Skeletal muscle satellite cell (primary cell): ENCODE measurements around the gene PTPRN.

Source experiments
- H3K27me3 ChIP-seq: 2 replicates; pipeline ENCODE4 v1.7.0; 2013; ENCODE audit warnings: low read length; ENCODE audit not compliant: control insufficient read depth, insufficient read depth
- H3K36me3 ChIP-seq: 2 replicates; pipeline ENCODE4 v1.7.0; 2013; ENCODE audit warnings: mild to moderate bottlenecking, control low read depth, low read length; ENCODE audit not compliant: insufficient read depth
- H3K4me1 ChIP-seq: 2 replicates; pipeline ENCODE4 v1.7.0; 2013; ENCODE audit warnings: low read length; ENCODE audit not compliant: control insufficient read depth, insufficient read depth
- H3K4me2 ChIP-seq: 2 replicates; pipeline ENCODE4 v1.7.0; 2013; ENCODE audit warnings: mild to moderate bottlenecking, low read length
- H3K4me3 ChIP-seq: 2 replicates; pipeline ENCODE4 v1.7.0; 2013; ENCODE audit warnings: low read length
- H3K9ac ChIP-seq: 2 replicates; pipeline ENCODE4 v1.7.0; 2013; ENCODE audit warnings: mild to moderate bottlenecking, low read depth, low read length, moderate library complexity
- H3K9me3 ChIP-seq: replicated peaks from 2 replicates; pipeline ENCODE4 v1.7.0; 2013; ENCODE audit warnings: mild to moderate bottlenecking, control low read depth, low read length

PTPRN gene

DNA sequence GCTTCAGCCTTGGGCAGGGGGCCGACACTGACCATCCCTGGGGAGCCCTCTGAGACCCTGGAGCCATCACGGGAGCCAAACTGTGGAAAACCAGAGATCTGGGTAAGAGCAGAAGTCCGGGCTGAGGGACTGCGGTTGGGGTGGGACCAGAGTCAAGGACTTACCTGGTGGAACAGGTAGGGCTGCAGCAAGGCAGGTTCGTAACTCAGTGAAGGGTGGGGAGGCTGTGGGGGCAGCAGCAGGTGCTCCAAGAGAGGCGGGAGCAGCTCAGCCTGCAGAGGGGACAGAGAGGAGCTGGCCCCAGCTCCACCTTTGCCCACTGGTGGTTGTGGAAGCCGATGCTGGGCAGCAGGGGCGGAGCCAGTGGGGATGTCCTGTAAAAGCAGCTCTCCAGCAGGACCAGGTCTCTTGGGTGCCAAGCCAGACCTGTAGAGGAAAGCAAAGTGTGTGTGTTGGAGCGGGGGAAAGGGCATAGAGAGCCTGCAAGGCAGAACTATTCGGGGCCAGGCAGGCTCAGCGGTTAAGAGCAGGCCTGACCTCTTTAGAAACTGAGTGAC lies 6.7 kb downstream of the PTPRN start:
- Histone ChIP-seq H3K4me1 (no peaks in the 10 kb centered on the region), H3K4me2 (no peak overlapping the region), H3K9ac (no peak overlapping the region), H3K4me3 (no peak overlapping the region), H3K9me3 (no peaks in the 10 kb centered on the region), H3K36me3 (no peaks in the 10 kb centered on the region), H3K27me3 (peaks cover 60% of the 10 kb centered on the region)

DNA sequence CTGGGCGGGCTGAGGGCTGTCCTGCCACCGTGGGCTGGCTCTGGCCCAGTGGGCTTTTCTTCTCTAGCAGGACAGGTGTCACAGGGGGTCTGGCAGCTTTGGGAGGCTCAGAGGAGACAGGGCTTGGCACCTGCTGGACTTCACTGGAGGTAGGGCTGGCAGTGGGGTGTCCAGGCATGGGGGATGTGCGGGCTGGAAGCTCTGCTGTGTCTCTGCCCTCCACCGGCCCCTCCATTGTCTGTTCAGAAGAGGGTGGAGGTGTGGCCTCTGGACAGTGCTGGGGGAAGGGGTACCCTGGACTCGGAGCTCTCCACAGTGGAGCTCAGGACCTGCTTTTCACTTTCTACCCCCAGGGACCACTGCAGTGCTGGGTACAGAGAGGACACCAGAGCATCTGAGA lies 9.2 kb downstream of the PTPRN start:
- Histone ChIP-seq H3K27me3 (peaks cover 57% of the 10 kb centered on the region), H3K4me3 (no peak overlapping the region), H3K4me2 (no peak overlapping the region), H3K36me3 (no peaks in the 10 kb centered on the region), H3K4me1 (no peaks in the 10 kb centered on the region), H3K9me3 (no peaks in the 10 kb centered on the region), H3K9ac (no peak overlapping the region)

DNA sequence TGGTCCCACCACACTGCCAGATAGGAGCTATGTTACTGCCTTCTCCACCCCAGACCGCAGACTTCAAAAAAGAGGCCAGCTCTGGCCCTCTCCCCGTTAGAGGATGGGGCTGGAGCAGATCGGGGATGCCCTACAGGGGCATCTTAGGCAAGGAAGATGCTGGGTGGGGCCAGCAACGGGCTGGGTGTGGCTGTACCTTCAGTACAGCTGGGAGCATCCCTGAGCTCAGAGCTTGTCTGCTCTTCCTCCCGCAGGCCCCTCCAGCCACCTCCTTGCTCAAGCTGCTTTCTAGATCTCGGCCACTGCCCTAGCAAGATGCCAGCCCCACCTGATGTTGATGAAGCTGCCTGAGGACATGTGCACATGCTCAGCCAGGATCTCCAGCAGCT lies 9.8 kb downstream of the PTPRN start:
- Histone ChIP-seq H3K27me3 (peaks cover 51% of the 10 kb centered on the region), H3K36me3 (no peaks in the 10 kb centered on the region), H3K4me1 (peaks cover 2% of the 10 kb centered on the region), H3K4me3 (no peak overlapping the region), H3K9ac (no peak overlapping the region), H3K4me2 (no peak overlapping the region), H3K9me3 (no peaks in the 10 kb centered on the region)

DNA sequence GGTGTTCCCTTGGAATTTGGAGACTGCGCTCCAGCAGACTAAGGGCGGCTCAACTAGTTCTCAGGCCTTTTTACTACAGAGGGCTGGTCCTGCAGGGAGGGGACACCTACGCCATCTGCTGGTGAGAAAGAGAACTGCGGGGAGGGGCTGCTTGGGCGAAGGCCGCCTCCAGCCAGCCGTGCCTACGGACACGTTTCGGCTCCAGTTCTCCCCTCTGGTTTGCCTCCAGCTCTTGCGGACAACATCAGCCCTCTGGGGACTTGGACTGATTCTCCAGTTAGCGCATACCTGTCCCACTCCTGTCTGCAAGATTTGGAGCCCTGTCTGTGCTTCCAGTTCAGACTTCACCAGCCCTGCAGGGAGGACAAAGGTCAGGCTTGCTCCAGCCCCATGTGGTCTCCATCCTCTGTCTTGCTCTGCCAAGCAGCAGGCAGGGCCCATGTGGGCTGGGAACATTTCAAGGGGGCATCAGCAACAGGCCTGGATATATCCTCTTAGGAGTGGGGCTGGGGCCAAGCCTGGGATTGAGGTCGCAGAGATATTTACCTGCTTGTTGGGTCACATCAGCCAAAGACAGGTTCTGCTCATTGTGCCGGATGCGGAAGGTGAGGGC lies 10.3 kb downstream of the PTPRN start:
- H3K27me3 ChIP-seq = peaks cover 49% of the 10 kb centered on the region
- H3K4me3 ChIP-seq = no peak overlapping the region
- H3K4me1 ChIP-seq = peaks cover 7% of the 10 kb centered on the region
- no peak overlapping the region for H3K9ac ChIP-seq
- H3K36me3 ChIP-seq = no peaks in the 10 kb centered on the region
- H3K4me2 ChIP-seq = no peak overlapping the region
- H3K9me3 ChIP-seq = no peaks in the 10 kb centered on the region

DNA sequence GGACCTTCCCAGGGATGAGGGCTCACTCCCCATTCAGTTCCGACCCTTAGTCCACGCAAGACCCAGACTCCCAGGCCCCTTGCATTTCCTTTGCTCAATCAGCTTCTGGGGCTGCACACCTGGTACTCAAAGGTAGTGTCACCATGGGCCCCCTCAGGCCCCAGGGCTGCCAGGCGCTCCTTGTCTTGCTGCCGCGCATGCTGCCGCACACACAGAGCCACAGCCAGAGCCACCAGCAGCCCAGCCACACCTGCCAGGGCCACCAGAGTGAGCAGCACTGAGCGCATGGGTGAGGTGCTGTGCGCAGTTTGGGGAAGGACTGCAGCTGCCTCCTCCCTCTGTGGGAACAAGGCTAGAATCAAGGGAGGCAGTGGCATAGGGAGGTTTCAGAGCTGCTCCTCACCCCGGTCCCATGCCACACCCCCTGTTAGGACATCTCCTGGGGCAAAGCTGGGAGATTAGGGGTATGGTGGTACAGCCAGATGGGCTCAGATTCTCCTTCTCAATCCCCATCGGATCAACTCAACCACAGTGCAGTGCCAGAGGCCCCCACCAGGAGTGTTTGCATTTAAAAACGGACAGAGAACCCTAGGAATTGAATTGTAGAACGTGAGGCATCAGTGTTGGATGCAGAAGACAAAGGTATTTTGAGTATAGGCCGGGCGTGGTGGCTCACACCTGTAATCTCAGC lies 11.3 kb downstream of the PTPRN start:
- H3K27me3 ChIP-seq = peaks cover 40% of the 10 kb centered on the region
- H3K4me1 ChIP-seq = peaks cover 8% of the 10 kb centered on the region
- H3K4me2 ChIP-seq = no peak overlapping the region
- H3K9me3 ChIP-seq = no peaks in the 10 kb centered on the region
- no peak overlapping the region for H3K4me3 ChIP-seq
- no peaks in the 10 kb centered on the region for H3K36me3 ChIP-seq
- H3K9ac ChIP-seq = no peak overlapping the region

DNA sequence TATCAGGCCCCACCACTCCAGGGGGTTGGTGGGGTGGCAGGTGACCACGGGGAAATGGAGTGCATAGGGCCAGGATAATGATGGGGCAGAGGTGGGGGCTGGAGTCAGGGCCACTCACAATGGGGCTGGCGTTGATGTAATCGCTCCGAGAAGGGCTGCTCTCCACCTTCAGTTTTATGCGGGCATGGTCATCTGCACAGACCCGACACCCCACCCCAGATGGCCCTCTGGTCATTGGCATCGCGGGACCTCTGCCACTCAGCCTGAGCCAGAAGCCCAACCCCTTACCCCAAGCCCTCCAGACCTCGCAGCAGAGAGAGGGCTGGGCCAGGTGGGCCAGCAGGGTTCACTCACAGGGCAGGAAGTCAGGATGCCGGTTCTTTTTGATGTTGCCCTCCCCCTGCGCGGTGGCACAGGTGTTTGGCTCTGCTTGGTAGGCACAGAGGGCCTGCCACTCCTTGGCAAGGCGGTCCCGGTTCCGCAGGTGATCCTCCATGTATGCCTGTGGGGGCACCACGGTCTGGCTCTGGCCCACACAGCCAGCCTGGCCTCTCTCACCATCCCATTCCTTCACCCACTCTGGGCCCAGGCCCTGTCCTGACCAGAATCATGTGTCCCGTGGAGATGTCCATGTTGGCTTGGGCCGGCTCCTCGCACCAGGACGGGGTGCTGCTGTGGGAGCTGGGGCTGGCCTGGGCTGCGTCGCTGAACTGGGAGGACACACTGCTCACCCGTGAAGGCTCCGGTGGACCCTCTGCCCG lies 12.4 kb downstream of the PTPRN start:
- Histone ChIP-seq H3K4me2 (no peak overlapping the region), H3K4me3 (no peak overlapping the region), H3K27me3 (peaks cover 29% of the 10 kb centered on the region), H3K9ac (no peak overlapping the region), H3K36me3 (no peaks in the 10 kb centered on the region), H3K9me3 (no peaks in the 10 kb centered on the region), H3K4me1 (peaks cover 8% of the 10 kb centered on the region)

DNA sequence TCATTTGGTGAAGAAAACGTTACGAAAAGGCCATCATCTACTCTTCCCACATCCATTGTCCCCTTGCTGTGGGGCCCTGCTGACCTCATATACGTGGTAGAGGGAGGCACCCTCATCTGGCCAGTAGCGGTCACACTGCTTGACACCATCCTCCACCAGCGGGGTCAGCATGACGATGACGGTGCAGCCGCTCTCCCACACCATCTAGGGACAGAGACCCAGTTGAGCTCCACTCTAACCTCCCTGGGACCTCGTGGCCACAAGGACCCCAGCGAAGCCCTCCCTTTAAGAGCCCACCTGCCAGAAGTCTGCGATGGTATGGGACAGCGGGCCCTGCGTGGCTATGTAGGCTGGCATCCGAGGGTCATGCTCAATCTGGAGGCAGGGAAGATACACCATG lies 13.1 kb downstream of the PTPRN start:
- peaks cover 22% of the 10 kb centered on the region for H3K27me3 ChIP-seq
- H3K9me3 ChIP-seq = no peaks in the 10 kb centered on the region
- H3K36me3 ChIP-seq = no peaks in the 10 kb centered on the region
- no peak overlapping the region for H3K9ac ChIP-seq
- H3K4me1 ChIP-seq = peaks cover 8% of the 10 kb centered on the region
- H3K4me2 ChIP-seq = no peak overlapping the region
- no peak overlapping the region for H3K4me3 ChIP-seq

DNA sequence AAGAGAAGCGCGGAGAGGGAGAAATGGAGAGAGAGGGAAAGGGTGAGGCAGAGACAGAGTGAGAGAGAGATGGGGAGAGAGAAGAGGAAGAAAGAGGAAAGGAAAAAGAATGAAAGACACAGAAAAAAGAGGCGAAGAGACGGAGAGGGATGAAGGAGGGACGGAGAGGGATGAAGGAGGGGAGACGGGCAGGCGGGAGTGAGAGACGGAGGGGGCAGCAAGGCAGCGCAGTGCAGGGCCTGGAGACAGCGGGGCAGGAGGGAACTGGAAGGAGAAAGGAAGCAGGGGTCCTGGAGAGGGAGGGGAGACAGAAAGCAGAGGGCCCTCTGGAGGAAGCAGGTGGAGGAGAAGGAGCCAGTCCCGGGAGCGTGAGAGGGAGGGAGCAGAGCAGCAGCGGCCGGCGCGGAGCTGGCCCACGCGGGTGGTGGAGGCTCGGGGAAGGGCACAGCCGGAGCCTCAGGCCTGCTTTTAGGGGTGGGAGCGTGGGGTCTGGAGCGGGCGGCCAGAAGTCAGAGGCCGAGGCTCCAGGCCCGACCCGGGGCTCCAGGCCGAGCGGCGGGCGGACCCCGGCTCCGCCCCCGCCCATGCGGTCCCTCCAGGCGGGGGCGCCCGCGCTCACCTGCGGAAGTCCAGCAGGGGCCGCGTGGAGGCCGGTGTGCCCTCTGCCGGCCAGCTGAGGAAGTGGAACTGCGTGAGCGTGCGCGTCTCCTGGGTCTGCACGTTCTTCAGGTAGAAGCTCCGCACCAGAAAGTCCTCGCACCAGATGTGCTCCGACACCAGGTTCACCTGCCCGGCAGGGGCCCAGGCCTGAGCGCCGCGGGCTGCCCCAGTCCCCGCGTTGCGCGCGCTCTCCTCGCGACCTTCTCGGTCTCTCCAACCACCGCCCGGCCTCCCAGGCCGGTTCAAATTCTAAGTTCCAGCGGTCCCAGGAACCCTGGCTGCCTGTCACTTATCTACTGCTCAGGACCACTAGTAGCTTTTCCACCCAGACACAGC lies 14.5 kb downstream of the PTPRN start:
- no peaks in the 10 kb centered on the region for H3K36me3 ChIP-seq
- H3K9ac ChIP-seq = peak overlapping the region; percentile 74
- peak overlapping the region; percentile 96 for H3K4me2 ChIP-seq
- H3K4me3 ChIP-seq = peak overlapping the region; percentile 77
- peaks cover 14% of the 10 kb centered on the region for H3K4me1 ChIP-seq
- H3K9me3 ChIP-seq = no peaks in the 10 kb centered on the region
- H3K27me3 ChIP-seq = peaks cover 8% of the 10 kb centered on the region

DNA sequence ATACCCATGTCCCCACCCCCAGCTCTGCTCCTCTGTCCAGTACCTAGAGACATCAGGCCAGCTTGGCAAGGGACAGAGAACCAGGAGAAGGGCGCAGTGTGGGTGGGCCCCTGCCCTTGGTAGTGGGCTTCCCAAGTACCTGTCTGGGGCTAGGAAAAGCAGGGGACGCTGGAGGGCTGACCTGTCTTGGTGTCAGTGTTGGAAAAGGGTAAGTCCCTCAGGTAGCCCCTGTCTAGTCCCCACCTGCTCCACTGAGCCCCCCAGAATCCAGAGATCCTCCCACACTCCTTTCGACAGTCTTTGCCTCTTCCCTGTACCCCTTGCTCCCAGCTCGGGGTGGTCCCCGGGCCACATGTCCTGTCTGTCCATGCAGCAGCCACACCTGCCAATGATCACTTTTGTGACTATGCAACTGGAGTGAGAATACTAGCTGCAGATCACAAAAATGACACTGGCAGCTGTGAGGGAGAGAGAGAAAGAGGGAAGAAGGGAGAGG lies 15.4 kb downstream of the PTPRN start:
- peaks cover under 1% of the 10 kb centered on the region for H3K27me3 ChIP-seq
- H3K9ac ChIP-seq = no peak overlapping the region
- no peak overlapping the region for H3K4me3 ChIP-seq
- H3K36me3 ChIP-seq = no peaks in the 10 kb centered on the region
- H3K4me2 ChIP-seq = no peak overlapping the region
- no peaks in the 10 kb centered on the region for H3K9me3 ChIP-seq
- peaks cover 22% of the 10 kb centered on the region for H3K4me1 ChIP-seq

DNA sequence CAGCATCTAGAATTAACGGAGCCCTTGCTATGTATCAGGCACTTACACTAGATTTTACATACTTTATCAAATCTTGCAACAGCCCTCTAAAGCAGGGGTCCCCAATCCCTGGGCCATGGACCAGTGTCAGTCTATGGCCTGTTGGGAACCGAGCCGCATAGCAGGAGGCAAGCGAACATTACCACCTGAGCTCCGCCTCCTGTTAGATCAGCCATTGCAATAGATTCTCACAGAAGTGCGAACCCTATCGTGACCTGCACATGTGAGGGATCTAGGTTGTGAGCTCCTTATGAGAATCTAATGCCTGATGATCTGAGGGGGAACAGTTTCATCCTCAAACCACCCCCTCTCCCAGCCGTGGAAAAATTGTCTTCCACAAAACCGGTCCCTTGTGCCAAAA lies 16.6 kb downstream of the PTPRN start:
- H3K9ac ChIP-seq = no peak overlapping the region
- H3K4me2 ChIP-seq = no peak overlapping the region
- no peaks in the 10 kb centered on the region for H3K27me3 ChIP-seq
- H3K36me3 ChIP-seq = no peaks in the 10 kb centered on the region
- H3K4me3 ChIP-seq = no peak overlapping the region
- H3K4me1 ChIP-seq = peaks cover 22% of the 10 kb centered on the region
- no peaks in the 10 kb centered on the region for H3K9me3 ChIP-seq
